Endothelial cell of umbilical vein (primary cell): Measurements from ENCODE around the gene SSR1. TPM values are rescaled to one million over a fixed set of nuclear protein-coding genes. Genes with fewer than 3 reads are reported as not detected.

Experiments
- BruUV-seq: library from RNA; stranded (reverse); fragments of 400-500 nt; replicated peaks from 2 replicates; lab custom pipeline; 2021; lab: Mats Ljungman, UMichigan
- CTCF ChIA-PET: fragments of 300-600, 350-600 bp; sonication (Branson Sonifier 250); formaldehyde crosslinking; loops from one replicate; lab custom pipeline; 2021; ENCODE audit warnings: antibody characterized with exemption, inconsistent platforms; lab: Charles Lee
- POLR2A ChIA-PET: fragments of 300-600, 350-600 bp; sonication (Branson Sonifier 250); formaldehyde crosslinking; loops from one replicate; lab custom pipeline; 2021; ENCODE audit warnings: antibody characterized with exemption, inconsistent platforms; lab: Charles Lee
- DNase-seq: peaks from one replicate; pipeline ENCODE4 v3.0.0-alpha.2; 2011; ENCODE audit warnings: low read depth, low spot score
- FAIRE-seq: peaks from 2 replicates; lab custom pipeline; 2011; peaks lifted over from hg19 to GRCh38; lab: Jason Lieb, UNC
- H2AFZ ChIP-seq: 2 replicates; pipeline ENCODE4 v1.6.0; 2012; ENCODE audit warnings: low read depth, low read length, control low read depth, inconsistent platforms
- H3K27ac ChIP-seq: 2 replicates; pipeline ENCODE4 v1.5.1; 2011; ENCODE audit warnings: low read depth, mild to moderate bottlenecking, control low read depth, low read length, moderate library complexity; ENCODE audit not compliant: insufficient read depth
- H3K27me3 ChIP-seq, 2 experiments: 2 replicates each; pipeline versions ENCODE4 v1.6.0 to v1.6.1; 2011; ENCODE audit warnings: low read length in 2 of 2, mixed read lengths in 1 of 2; ENCODE audit not compliant: control insufficient read depth in 2 of 2, insufficient read depth in 2 of 2
- H3K36me3 ChIP-seq, 2 experiments: 2 replicates in 1 of 2; 3 replicates in 1 of 2; pipeline ENCODE4 v1.5.1; 2011; ENCODE audit warnings: low read length in 2 of 2, mild to moderate bottlenecking in 1 of 2, moderate library complexity in 1 of 2; ENCODE audit not compliant: control insufficient read depth in 2 of 2, insufficient read depth in 2 of 2; ENCODE audit errors: extremely low read depth in 1 of 2
- H3K4me1 ChIP-seq: 3 replicates; pipeline ENCODE4 v1.5.1; 2011; ENCODE audit warnings: mild to moderate bottlenecking, low read length; ENCODE audit not compliant: control insufficient read depth, insufficient read depth; ENCODE audit errors: extremely low read depth
- H3K4me2 ChIP-seq: 2 replicates; pipeline ENCODE4 v1.6.1; 2011; ENCODE audit warnings: low read length, control low read depth, mixed read lengths; ENCODE audit not compliant: insufficient read depth
- H3K4me3 ChIP-seq, 3 experiments: fragments of 200-600 bp in 1 of 3; sonication (generic), shearing (Covaris generic) in 1 of 3; replicated peaks in 1 of 3; 2 replicates each; pipeline ENCODE4 v1.5.1; 2011 to 2016; ENCODE audit warnings: control low read depth in 3 of 3, low read length in 3 of 3, mild to moderate bottlenecking in 2 of 3, inconsistent platforms in 1 of 3, low read depth in 1 of 3, moderate library complexity in 1 of 3; ENCODE audit not compliant: insufficient read depth in 1 of 3
- H3K79me2 ChIP-seq: 2 replicates; pipeline ENCODE4 v1.6.0; 2012; ENCODE audit warnings: low read length, inconsistent platforms; ENCODE audit not compliant: control insufficient read depth, insufficient read depth
- H3K9ac ChIP-seq: replicated peaks from 2 replicates; pipeline ENCODE3; 2011; ENCODE audit warnings: low read length, control low read depth; ENCODE audit not compliant: insufficient read depth; ENCODE audit errors: extremely low read depth
- H3K9me1 ChIP-seq: replicated peaks from 3 replicates; pipeline ENCODE4 v1.6.0; 2011; ENCODE audit warnings: mild to moderate bottlenecking, low read length; ENCODE audit not compliant: control insufficient read depth, insufficient read depth; ENCODE audit errors: extremely low read depth
- H3K9me3 ChIP-seq: replicated peaks from 2 replicates; pipeline ENCODE4 v1.5.1; 2012; ENCODE audit warnings: low read length, inconsistent platforms; ENCODE audit not compliant: control insufficient read depth, insufficient read depth
- H4K20me1 ChIP-seq: replicated peaks from 2 replicates; pipeline ENCODE3; 2011; ENCODE audit warnings: mild to moderate bottlenecking, low read length; ENCODE audit not compliant: control insufficient read depth, insufficient read depth; ENCODE audit errors: extremely low read depth
- EZH2 ChIP-seq: IDR thresholded peaks from 2 replicates; pipeline ENCODE4 v1.6.1; 2012; ENCODE audit warnings: borderline replicate concordance, low read depth, mild to moderate bottlenecking, moderate library complexity, low read length, inconsistent platforms; ENCODE audit not compliant: severe bottlenecking
- FOS ChIP-seq: IDR thresholded peaks from 2 replicates; pipeline ENCODE4 v1.6.1; 2011; ENCODE audit warnings: mild to moderate bottlenecking, low read length, moderate library complexity, borderline replicate concordance; ENCODE audit not compliant: insufficient read depth
- GATA2 ChIP-seq: IDR thresholded peaks from 2 replicates; pipeline ENCODE4 v1.7.0; 2011; ENCODE audit warnings: low read depth, mild to moderate bottlenecking, moderate library complexity, mixed read lengths, low read length; ENCODE audit not compliant: insufficient read length, insufficient read depth
- JUN ChIP-seq: IDR thresholded peaks from 2 replicates; pipeline ENCODE4 v1.6.1; 2011; ENCODE audit warnings: borderline replicate concordance, low read depth; ENCODE audit not compliant: insufficient read length, insufficient read depth
- MAX ChIP-seq: IDR thresholded peaks from 2 replicates; pipeline ENCODE4 v1.6.1; 2011; ENCODE audit not compliant: insufficient read depth, insufficient read length
- MYC ChIP-seq: IDR thresholded peaks from one replicate; pipeline ENCODE4 v1.6.1; 2011; ENCODE audit warnings: mild to moderate bottlenecking, low read depth, low read length
- POLR2A ChIP-seq: IDR thresholded peaks from 2 replicates; pipeline ENCODE4 v1.6.1; 2012; ENCODE audit warnings: low read depth, mild to moderate bottlenecking, control low read depth, low read length
- POLR2AphosphoS5 ChIP-seq: IDR thresholded peaks from 2 replicates; pipeline ENCODE4 v1.6.1; 2012; ENCODE audit warnings: low read depth, mild to moderate bottlenecking, control low read depth, low read length, moderate library complexity; ENCODE audit not compliant: insufficient read depth
- dilution Hi-C: fragments of 300-500 bp; cut with MboI; formaldehyde crosslinking; loops from one replicate; pipeline ENCODE4 v1.15.0; 2019; ENCODE audit warnings: low sequenced_read_pairs; ENCODE audit not compliant: extremely low pct_ligation_motif_present
- intact Hi-C: fragments of 100-400 bp; cut with micrococcal nuclease; formaldehyde crosslinking; loops from one replicate; pipeline ENCODE4 v1.10.0; 2022
- polyA plus RNA-seq, 4 experiments: library from polyadenylated mRNA; depleted of rRNA in 3 of 4; stranded (reverse) in 3 of 4; unstranded in 1 of 4; fragments of >200 nt; gene quantifications; 2 replicates each; pipeline versions ENCODE4 v1.2.1 to v1.2.3, GENCODE V29; 2011 to 2012; ENCODE audit warnings: missing spikeins in 1 of 4
- total RNA-seq: library from RNA; stranded (reverse); gene quantifications from 2 replicates; pipeline ENCODE4 v1.2.3, GENCODE V29; 2021

Gene SSR1
- total and polyA plus RNA-seq, 2 donors (not counting 3 experiments of a cell fraction or from before 2014, with no cell fraction given): 70.7 to 187 TPM

- Histone ChIP-seq H3K4me2 (no peak overlapping the region), H2AFZ (no peak overlapping the region), H3K27ac (no peak overlapping the region), H3K27me3 (no peaks in the 10 kb centered on the region), H3K9me1 (no peaks in the 10 kb centered on the region), H3K4me3 (no peak overlapping the region), H3K9me3 (no peaks in the 10 kb centered on the region), H3K79me2 (no peaks in the 10 kb centered on the region), H3K4me1 (peaks cover 4% of the 10 kb centered on the region), H3K36me3 (peaks cover 0 to 4% of the 10 kb centered on the region in 2 experiments), H3K9ac (no peak overlapping the region), H4K20me1 (no peaks in the 10 kb centered on the region)
- BruUV-seq: no TSS peak
- dilution Hi-C loops: no loop called here
- intact Hi-C loops: no loop called here
- TF ChIP-seq EZH2 (no peak), JUN (no peak), MAX (no peak), FOS (no peak), MYC (no peak), POLR2A (no peak), GATA2 (no peak), POLR2AphosphoS5 (no peak)
- ChIA-PET POLR2A (no interaction called here), CTCF (interaction anchor here (1.0 to 2.2 kb wide), 3 partner anchors 13 to 579 kb away, joined by 3 to 14 read pairs (median 6); no protein-coding TSS in a partner anchor)
- DNase-seq (no peak), FAIRE-seq (no peak)
Measured at GRCh38 chr6:7255918-7256317, 57.1 kb downstream of the SSR1 start.
